ENCODE results near the gene NAT16. TPM values are rescaled to one million over a fixed set of nuclear protein-coding genes. Genes with fewer than 3 reads are reported as not detected.

NAT16 gene
- total RNA-seq, 6 experiments from 2014 or later: not detected

- no peaks in the 10 kb centered on the region for H3K9me3 Mint-ChIP-seq
- TF ChIP-seq CTCF (IDR thresholded peaks at IDR 0.05): no peak
- H3K4me1 Mint-ChIP-seq (ENCODE audit: low read depth): peaks cover 72% of the 10 kb centered on the region
- no peak for DNase-seq
- no peak overlapping the region for H3K27ac Mint-ChIP-seq
- H3K4me3 Mint-ChIP-seq: no peak overlapping the region
- H3K36me3 Mint-ChIP-seq (ENCODE audit: low read depth): no peaks in the 10 kb centered on the region
- H3K27me3 Mint-ChIP-seq (ENCODE audit: insufficient read depth): peaks cover 60% of the 10 kb centered on the region
These were observed 9.3 kb downstream of the NAT16 start for GRCh38 chr7:101170617-101171441.

- H3K27me3 Mint-ChIP-seq (ENCODE audit: insufficient read depth): peaks cover 57% of the 10 kb centered on the region
- peak; percentile 93 for TF ChIP-seq CTCF (IDR thresholded peaks at IDR 0.05)
- H3K4me1 Mint-ChIP-seq (ENCODE audit: low read depth): peaks cover 78% of the 10 kb centered on the region
- no peaks in the 10 kb centered on the region for H3K9me3 Mint-ChIP-seq
- H3K4me3 Mint-ChIP-seq: peak overlapping the region; percentile 82
- peak; percentile 54 for DNase-seq
- H3K36me3 Mint-ChIP-seq (ENCODE audit: low read depth): no peaks in the 10 kb centered on the region
- no peak overlapping the region for H3K27ac Mint-ChIP-seq
These were observed 10.1 kb downstream of the NAT16 start for GRCh38 chr7:101169838-101170551.

GRCh38 chr7:101169110-101169837 lies 10.8 kb downstream of the NAT16 start:
- H3K4me3 Mint-ChIP-seq: peak overlapping the region; percentile 82
- no peak overlapping the region for H3K27ac Mint-ChIP-seq
- TF ChIP-seq CTCF (IDR thresholded peaks at IDR 0.05): no peak
- H3K36me3 Mint-ChIP-seq (ENCODE audit: low read depth): no peaks in the 10 kb centered on the region
- peaks cover 60% of the 10 kb centered on the region for H3K27me3 Mint-ChIP-seq (ENCODE audit: insufficient read depth)
- DNase-seq: no peak
- H3K4me1 Mint-ChIP-seq (ENCODE audit: low read depth): peaks cover 78% of the 10 kb centered on the region
- no peaks in the 10 kb centered on the region for H3K9me3 Mint-ChIP-seq

GRCh38 chr7:101168412-101169049 lies 11.6 kb downstream of the NAT16 start:
- Mint-ChIP-seq H3K9me3 (no peaks in the 10 kb centered on the region), H3K27ac (no peak overlapping the region), H3K4me1 (ENCODE audit: low read depth) (peaks cover 71% of the 10 kb centered on the region), H3K4me3 (peak overlapping the region; percentile 75), H3K36me3 (ENCODE audit: low read depth) (no peaks in the 10 kb centered on the region), H3K27me3 (ENCODE audit: insufficient read depth) (peaks cover 55% of the 10 kb centered on the region)
- no peak for DNase-seq
- no peak for TF ChIP-seq CTCF (IDR thresholded peaks at IDR 0.05)

Data from HFFc6 (cell line).